Common myeloid progenitor, CD34-positive (primary cell): ENCODE data around the gene SRD5A1.

ENCODE experiments used
- CTCF ChIA-PET: fragments of 350-600 bp; sonication (Branson Sonifier 250); formaldehyde crosslinking; loops from one replicate; lab custom pipeline; 2021; ENCODE audit warnings: antibody characterized with exemption; lab: Charles Lee
- POLR2A ChIA-PET: fragments of 350-600 bp; sonication (Branson Sonifier 250); formaldehyde crosslinking; loops from one replicate; lab custom pipeline; 2021; ENCODE audit warnings: antibody characterized with exemption; lab: Charles Lee
- DNase-seq, 3 donors: peaks; one replicate each; pipeline versions ENCODE4 v3.0.0 to v3.0.0-alpha.2; 2013
- H3K27ac ChIP-seq, 2 experiments: 1 replicate in 1 of 2; 2 replicates in 1 of 2; pipeline ENCODE4 v1.7.0; 2013; ENCODE audit warnings: inconsistent platforms in 2 of 2, low read length in 2 of 2, mild to moderate bottlenecking in 2 of 2, low read depth in 1 of 2, moderate library complexity in 1 of 2; ENCODE audit not compliant: severe bottlenecking in 2 of 2, insufficient read depth in 1 of 2, poor library complexity in 1 of 2
- H3K27me3 ChIP-seq, 5 experiments: replicated peaks in 2 of 5; 1 replicate in 3 of 5; 2 replicates in 2 of 5; pipeline versions ENCODE4 v1.6.1 to v1.7.0; 2013; ENCODE audit warnings: low read length in 4 of 5, mild to moderate bottlenecking in 2 of 5, moderate library complexity in 2 of 5, inconsistent platforms in 1 of 5; ENCODE audit not compliant: insufficient read depth in 5 of 5, control insufficient read depth in 4 of 5
- H3K36me3 ChIP-seq, 4 experiments: 1 replicate in 2 of 4; 2 replicates in 2 of 4; pipeline versions ENCODE4 v1.6.1 to v1.7.0; 2013; ENCODE audit warnings: low read length in 3 of 4, control low read depth in 1 of 4, mild to moderate bottlenecking in 1 of 4; ENCODE audit not compliant: control insufficient read depth in 4 of 4, insufficient read depth in 4 of 4
- H3K4me1 ChIP-seq, 4 experiments: 1 replicate in 3 of 4; 2 replicates in 1 of 4; pipeline versions ENCODE4 v1.6.1 to v1.7.1; 2013; ENCODE audit warnings: low read length in 3 of 4, mild to moderate bottlenecking in 3 of 4, control low read depth in 1 of 4, inconsistent platforms in 1 of 4, moderate library complexity in 1 of 4; ENCODE audit not compliant: control insufficient read depth in 4 of 4, insufficient read depth in 4 of 4; ENCODE audit errors: control extremely low read depth in 1 of 4
- H3K4me3 ChIP-seq, 7 experiments: 1 replicate in 4 of 7; 2 replicates in 3 of 7; pipeline versions ENCODE4 v1.5.1 to v1.7.0; 2013; ENCODE audit warnings: mild to moderate bottlenecking in 7 of 7, low read length in 6 of 7, moderate library complexity in 6 of 7, inconsistent platforms in 2 of 7, low read depth in 2 of 7, control low read depth in 1 of 7; ENCODE audit not compliant: insufficient read depth in 4 of 7, control insufficient read depth in 1 of 7; ENCODE audit errors: extremely low read depth in 1 of 7
- H3K9me3 ChIP-seq, 5 experiments: 1 replicate in 4 of 5; 2 replicates in 1 of 5; pipeline versions ENCODE4 v1.6.1 to v1.7.1; 2013; ENCODE audit warnings: low read length in 4 of 5, mild to moderate bottlenecking in 2 of 5, inconsistent platforms in 1 of 5, low read depth in 1 of 5, moderate library complexity in 1 of 5; ENCODE audit not compliant: control insufficient read depth in 4 of 5, insufficient read depth in 2 of 5; ENCODE audit errors: control extremely low read depth in 1 of 5
- WGBS: methylation state at CpG from one replicate; pipeline ENCODE4 v1.1.5; 2013; ENCODE audit not compliant: insufficient coverage; 5-methylcytosine and 5-hydroxymethylcytosine counted together

Gene SRD5A1

DNA sequence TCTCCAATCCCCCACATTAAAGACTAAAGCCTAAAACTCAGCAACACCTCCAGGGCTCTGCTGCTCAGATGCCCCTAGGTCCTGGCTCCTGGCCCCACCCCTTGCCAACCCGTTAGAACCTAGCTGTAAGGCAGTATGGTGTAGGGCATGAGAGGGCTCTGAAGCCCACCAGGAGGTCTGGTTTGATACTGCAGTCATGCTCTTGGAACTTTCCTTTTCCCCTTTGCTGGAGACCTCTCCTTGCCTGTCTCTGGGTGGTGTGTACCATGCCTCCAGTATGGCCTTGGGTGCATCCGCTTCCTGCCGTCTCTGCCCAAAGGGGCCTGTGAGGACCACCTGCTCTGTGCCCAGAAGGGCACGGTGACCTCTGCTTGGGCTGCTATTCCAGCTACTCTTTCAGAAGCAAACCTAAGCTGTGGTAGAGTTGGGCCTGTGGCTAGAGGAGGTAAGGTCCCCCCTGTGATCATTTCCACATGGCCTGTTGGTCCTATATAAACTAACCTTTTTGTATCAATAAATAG is 83.4 kb downstream of the SRD5A1 start:
- Histone ChIP-seq H3K27ac (no peak overlapping the region), H3K9me3 (no peaks in the 10 kb centered on the region), H3K4me3 (peak overlapping the region in 4 of 7 experiments; percentile 28 to 81 (median 78)), H3K27me3 (no peaks in the 10 kb centered on the region), H3K36me3 (peaks cover 0 to 35% (median 3%) of the 10 kb centered on the region in 4 experiments), H3K4me1 (peaks cover 16 to 64% (median 54%) of the 10 kb centered on the region in 4 experiments)
- no peak for DNase-seq
- 94% methylated on average over 4 of the region's 4 CpGs for WGBS
- ChIA-PET POLR2A (no interaction called here), CTCF (interaction anchor here (0.8 to 2.3 kb wide), 5 partner anchors 10 to 84 kb away, joined by 3 to 11 read pairs (median 4); partner anchors contain the start of genes NSUN2 and SRD5A1)

- H3K27ac ChIP-seq = no peak overlapping the region
- ChIA-PET POLR2A (no interaction called here), CTCF (interaction anchor here (0.7 to 2.3 kb wide), 6 partner anchors 10 to 84 kb away, joined by 3 to 11 read pairs (median 4); partner anchors contain the start of genes NSUN2 and SRD5A1)
- H3K9me3 ChIP-seq = no peaks in the 10 kb centered on the region
- peaks cover 0 to 35% (median 3%) of the 10 kb centered on the region in 4 experiments for H3K36me3 ChIP-seq
- peaks cover 21 to 64% (median 54%) of the 10 kb centered on the region in 4 experiments for H3K4me1 ChIP-seq
- DNase-seq = no peak
- H3K27me3 ChIP-seq = no peaks in the 10 kb centered on the region
- H3K4me3 ChIP-seq = no peak overlapping the region
Observed at GRCh38 chr5:6717247-6717646, 84.0 kb downstream of the SRD5A1 start.

- DNase-seq = no peak
- Histone ChIP-seq H3K27ac (no peak overlapping the region), H3K27me3 (no peaks in the 10 kb centered on the region), H3K9me3 (no peaks in the 10 kb centered on the region), H3K36me3 (peaks cover 0 to 35% (median 3%) of the 10 kb centered on the region in 4 experiments), H3K4me1 (peaks cover 24 to 65% (median 54%) of the 10 kb centered on the region in 4 experiments), H3K4me3 (no peak overlapping the region)
- CTCF ChIA-PET = interaction anchor here (0.7 to 2.3 kb wide), 5 partner anchors 9 to 85 kb away, joined by 3 to 6 read pairs (median 4); partner anchors contain the start of genes NSUN2 and SRD5A1
- 83% methylated on average over 4 of the region's 4 CpGs for WGBS
- POLR2A ChIA-PET = no interaction called here
Observed at GRCh38 chr5:6717687-6718086, 84.4 kb downstream of the SRD5A1 start.

GRCh38 chr5:6718161-6718681 is 85.0 kb downstream of the SRD5A1 start:
- 94% methylated on average over 11 of the region's 14 CpGs for WGBS
- peaks cover 0 to 35% (median 3%) of the 10 kb centered on the region in 4 experiments for H3K36me3 ChIP-seq
- H3K27me3 ChIP-seq = no peaks in the 10 kb centered on the region
- H3K4me3 ChIP-seq = no peak overlapping the region
- H3K27ac ChIP-seq = no peak overlapping the region
- ChIA-PET CTCF (interaction anchor here (0.7 to 2.3 kb wide), 3 partner anchors 10 to 27 kb away, joined by 3 to 6 read pairs (median 4); no protein-coding TSS in a partner anchor), POLR2A (no interaction called here)
- H3K9me3 ChIP-seq = no peaks in the 10 kb centered on the region
- no peak for DNase-seq
- H3K4me1 ChIP-seq = peaks cover 27 to 68% (median 60%) of the 10 kb centered on the region in 4 experiments

DNA sequence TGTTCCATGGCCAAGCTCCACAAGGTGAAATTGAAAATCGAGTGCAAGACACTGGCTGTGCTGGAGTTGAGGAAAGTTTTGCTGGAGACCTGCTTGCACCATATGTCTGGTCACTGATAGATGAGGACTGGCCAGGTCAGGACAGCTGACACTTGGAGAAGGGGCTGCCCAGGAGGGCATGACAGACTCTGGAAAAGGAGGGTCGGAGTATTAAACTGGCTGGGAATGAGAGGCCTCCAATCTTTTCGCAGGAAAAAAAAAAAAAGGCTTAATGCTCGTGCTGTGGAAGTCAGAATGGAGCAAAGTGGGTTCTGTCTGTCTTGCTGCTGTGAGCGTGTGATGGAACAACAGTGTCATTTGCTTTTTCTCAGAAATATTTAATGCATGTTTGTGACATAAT is 85.5 kb downstream of the SRD5A1 start:
- H3K9me3 ChIP-seq = no peaks in the 10 kb centered on the region
- no peak overlapping the region for H3K27ac ChIP-seq
- CTCF ChIA-PET = interaction anchor here (1.0 kb wide), 1 partner anchor 10 kb away, joined by 4 read pairs; no protein-coding TSS in a partner anchor
- peaks cover 27 to 73% (median 65%) of the 10 kb centered on the region in 4 experiments for H3K4me1 ChIP-seq
- POLR2A ChIA-PET = no interaction called here
- no peak for DNase-seq
- H3K27me3 ChIP-seq = no peaks in the 10 kb centered on the region
- peaks cover 0 to 38% (median 3%) of the 10 kb centered on the region in 4 experiments for H3K36me3 ChIP-seq
- 78% methylated on average over 1 of the region's 5 CpGs for WGBS
- H3K4me3 ChIP-seq = no peak overlapping the region

DNA sequence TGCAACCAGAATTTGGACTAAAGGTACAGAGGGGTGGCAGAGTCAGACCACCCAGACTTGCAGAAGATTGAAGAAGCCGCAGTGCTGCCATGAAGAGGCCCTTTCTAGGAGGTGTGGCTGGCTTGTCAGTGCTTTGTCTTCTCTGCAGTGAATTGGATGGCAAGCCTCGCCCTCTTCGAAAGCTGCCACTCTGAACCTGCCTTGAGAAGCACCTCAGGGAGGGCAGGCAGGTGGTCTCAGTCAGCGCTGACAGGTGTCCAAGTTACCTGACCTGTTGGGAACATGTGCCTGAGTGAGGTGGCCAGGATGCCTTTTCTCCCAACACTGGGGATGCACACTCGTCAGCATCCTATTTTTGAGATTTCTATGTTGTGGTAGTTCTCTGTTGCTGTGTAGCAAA is 86.2 kb downstream of the SRD5A1 start:
- peaks cover 0 to 45% (median 4%) of the 10 kb centered on the region in 4 experiments for H3K36me3 ChIP-seq

More for the DNA sequence above, 86.2 kb downstream of the SRD5A1 start:
- H3K27me3 ChIP-seq = no peaks in the 10 kb centered on the region
- WGBS = 97% methylated on average over 4 of the region's 5 CpGs
- POLR2A ChIA-PET = no interaction called here
- peaks cover 27 to 76% (median 69%) of the 10 kb centered on the region in 4 experiments for H3K4me1 ChIP-seq
- H3K27ac ChIP-seq = no peak overlapping the region
- H3K9me3 ChIP-seq = no peaks in the 10 kb centered on the region
- CTCF ChIA-PET = interaction anchor here (0.8 to 1.1 kb wide), 2 partner anchors 9 to 10 kb away, joined by 3 read pairs; no protein-coding TSS in a partner anchor
- no peak for DNase-seq
- H3K4me3 ChIP-seq = no peak overlapping the region
